Fibroblast of lung (primary cell): Measurements from ENCODE around the gene SLC13A3. TPM values are rescaled to one million over a fixed set of nuclear protein-coding genes. Genes with fewer than 3 reads are reported as not detected.

ENCODE experiments used
- DNase-seq, 2 donors: peaks; one replicate each; pipeline versions ENCODE4 v3.0.0 to v3.0.0-alpha.2; 2010; ENCODE audit warnings: low read depth in 2 of 2
- H2AFZ ChIP-seq: 2 replicates; pipeline ENCODE4 v1.5.1; 2012; ENCODE audit warnings: low read length, control low read depth, inconsistent platforms
- H3K27ac ChIP-seq: 2 replicates; pipeline ENCODE4 v1.5.1; 2011; ENCODE audit warnings: low read length, control low read depth; ENCODE audit not compliant: insufficient read depth
- H3K27me3 ChIP-seq: 2 replicates; pipeline ENCODE4 v1.5.1; 2011; ENCODE audit warnings: mild to moderate bottlenecking, low read length; ENCODE audit not compliant: control insufficient read depth, insufficient read depth
- H3K36me3 ChIP-seq: 2 replicates; pipeline ENCODE4 v1.5.1; 2011; ENCODE audit warnings: low read length; ENCODE audit not compliant: control insufficient read depth, insufficient read depth
- H3K4me1 ChIP-seq: 2 replicates; pipeline ENCODE4 v1.5.1; 2011; ENCODE audit warnings: low read length; ENCODE audit not compliant: control insufficient read depth, insufficient read depth; ENCODE audit errors: extremely low read depth
- H3K4me2 ChIP-seq: 2 replicates; pipeline ENCODE4 v1.5.1; 2011; ENCODE audit warnings: low read length, control low read depth; ENCODE audit not compliant: insufficient read depth; ENCODE audit errors: extremely low read depth
- H3K4me3 ChIP-seq, 4 experiments: fragments of 200-600 bp in 1 of 4; sonication (generic) in 1 of 4; replicated peaks in 1 of 4; 2 replicates each; pipeline ENCODE4 v1.5.1; 2011 to 2016; ENCODE audit warnings: low read length in 4 of 4, low read depth in 3 of 4, mild to moderate bottlenecking in 3 of 4, control low read depth in 2 of 4, inconsistent platforms in 1 of 4, mixed read lengths in 1 of 4; ENCODE audit not compliant: insufficient read depth in 1 of 4; ENCODE audit errors: control extremely low read depth in 1 of 4
- H3K79me2 ChIP-seq: 2 replicates; pipeline ENCODE4 v1.5.1; 2012; ENCODE audit warnings: mild to moderate bottlenecking, low read length, inconsistent platforms; ENCODE audit not compliant: control insufficient read depth, insufficient read depth
- H3K9ac ChIP-seq: 2 replicates; pipeline ENCODE4 v1.5.1; 2011; ENCODE audit warnings: mild to moderate bottlenecking, low read length, control low read depth; ENCODE audit not compliant: insufficient read depth
- H3K9me3 ChIP-seq: 2 replicates; pipeline ENCODE4 v1.5.1; 2012; ENCODE audit warnings: low read depth, low read length; ENCODE audit not compliant: control insufficient read depth, insufficient read depth
- H4K20me1 ChIP-seq: 2 replicates; pipeline ENCODE4 v1.5.1; 2011; ENCODE audit warnings: low read length; ENCODE audit not compliant: control insufficient read depth, insufficient read depth; ENCODE audit errors: extremely low read depth
- CTCF ChIP-seq, 2 donors: IDR thresholded peaks in 1 of 2; conservative IDR thresholded peaks in 1 of 2; 1 replicate in 1 of 2; 2 replicates in 1 of 2; pipeline ENCODE4 v1.5.1; 2011 to 2012; ENCODE audit warnings: low read length in 2 of 2, control low read depth in 1 of 2, inconsistent platforms in 1 of 2, low read depth in 1 of 2, mild to moderate bottlenecking in 1 of 2
- EZH2 ChIP-seq: IDR thresholded peaks from 2 replicates; pipeline ENCODE4 v1.5.1; 2012; ENCODE audit warnings: low read length, control low read depth, mild to moderate bottlenecking; ENCODE audit errors: missing control alignments
- polyA plus RNA-seq, 2 donors: library from polyadenylated mRNA; depleted of rRNA in 1 of 2; stranded (reverse) in 1 of 2; unstranded in 1 of 2; fragments of >200 nt; gene quantifications; 2 replicates each; pipeline ENCODE4 v1.2.1, GENCODE V29; 2011 to 2012; ENCODE audit warnings: missing spikeins in 1 of 2
- total RNA-seq: library from RNA; depleted of rRNA; stranded (reverse); fragments of >200 nt; gene quantifications from 2 replicates; pipeline ENCODE4 v1.2.1, GENCODE V29; 2014

The SLC13A3 gene
- total and polyA plus RNA-seq, 2 donors (not counting 1 experiment from before 2014, with no cell fraction given): 2.2 to 5.6 TPM

- H3K9ac ChIP-seq: no peak overlapping the region
- DNase-seq: no peak
- H3K36me3 ChIP-seq: no peaks in the 10 kb centered on the region
- H3K27me3 ChIP-seq: no peaks in the 10 kb centered on the region
- H2AFZ ChIP-seq: no peak overlapping the region
- no peaks in the 10 kb centered on the region for H3K9me3 ChIP-seq
- no peak overlapping the region for H3K4me2 ChIP-seq
- no peak overlapping the region for H3K27ac ChIP-seq
- no peak overlapping the region for H3K4me3 ChIP-seq
- H3K79me2 ChIP-seq: no peaks in the 10 kb centered on the region
- no peak for TF ChIP-seq EZH2
- TF ChIP-seq CTCF (conservative IDR thresholded peaks at IDR 0.05 in 1 of 2, IDR thresholded peaks at IDR 0.05 in 1 of 2; ENCODE audit: low read depth in 1 of 2, low read length in 2 of 2): no peak
- no peaks in the 10 kb centered on the region for H3K4me1 ChIP-seq
- no peaks in the 10 kb centered on the region for H4K20me1 ChIP-seq
These were observed 74.4 kb downstream of the SLC13A3 start for GRCh38 chr20:46576774-46577395.

GRCh38 chr20:46575937-46576461, 75.3 kb downstream of the SLC13A3 start:
- Histone ChIP-seq H4K20me1 (no peaks in the 10 kb centered on the region), H3K9ac (no peak overlapping the region), H3K9me3 (no peaks in the 10 kb centered on the region), H3K79me2 (no peaks in the 10 kb centered on the region), H3K4me2 (no peak overlapping the region), H3K27ac (no peak overlapping the region), H3K4me1 (no peaks in the 10 kb centered on the region), H3K4me3 (no peak overlapping the region), H3K36me3 (no peaks in the 10 kb centered on the region), H2AFZ (no peak overlapping the region), H3K27me3 (no peaks in the 10 kb centered on the region)
- no peak for DNase-seq
- no peak for TF ChIP-seq CTCF (conservative IDR thresholded peaks at IDR 0.05 in 1 of 2, IDR thresholded peaks at IDR 0.05 in 1 of 2; ENCODE audit: low read depth in 1 of 2, low read length in 2 of 2)
- TF ChIP-seq EZH2: no peak

- DNase-seq: no peak
- Histone ChIP-seq H3K4me3 (no peak overlapping the region), H4K20me1 (no peaks in the 10 kb centered on the region), H3K4me2 (no peak overlapping the region), H3K27ac (no peak overlapping the region), H3K36me3 (no peaks in the 10 kb centered on the region), H2AFZ (no peak overlapping the region), H3K9me3 (no peaks in the 10 kb centered on the region), H3K9ac (no peak overlapping the region), H3K4me1 (no peaks in the 10 kb centered on the region), H3K27me3 (no peaks in the 10 kb centered on the region), H3K79me2 (no peaks in the 10 kb centered on the region)
- TF ChIP-seq CTCF (conservative IDR thresholded peaks at IDR 0.05 in 1 of 2, IDR thresholded peaks at IDR 0.05 in 1 of 2; ENCODE audit: low read depth in 1 of 2, low read length in 2 of 2) (no peak), EZH2 (no peak)
These were observed 75.9 kb downstream of the SLC13A3 start for GRCh38 chr20:46575394-46575793.
